Effector CD4-positive, alpha-beta T cell (primary cell): Measurements from ENCODE around the gene CERK.
A peak's percentile ranks its signal among the peaks of the same experiment; 100 is the strongest.
"Not testable (repeated sequence)": the region's sequence is repeated elsewhere in the genome, so short reads cannot be mapped to it uniquely, and the experiment has no call there.

ENCODE experiments used
- DNase-seq: peaks from one replicate; pipeline ENCODE4 v3.0.0-alpha.2; 2020

CERK gene

DNA sequence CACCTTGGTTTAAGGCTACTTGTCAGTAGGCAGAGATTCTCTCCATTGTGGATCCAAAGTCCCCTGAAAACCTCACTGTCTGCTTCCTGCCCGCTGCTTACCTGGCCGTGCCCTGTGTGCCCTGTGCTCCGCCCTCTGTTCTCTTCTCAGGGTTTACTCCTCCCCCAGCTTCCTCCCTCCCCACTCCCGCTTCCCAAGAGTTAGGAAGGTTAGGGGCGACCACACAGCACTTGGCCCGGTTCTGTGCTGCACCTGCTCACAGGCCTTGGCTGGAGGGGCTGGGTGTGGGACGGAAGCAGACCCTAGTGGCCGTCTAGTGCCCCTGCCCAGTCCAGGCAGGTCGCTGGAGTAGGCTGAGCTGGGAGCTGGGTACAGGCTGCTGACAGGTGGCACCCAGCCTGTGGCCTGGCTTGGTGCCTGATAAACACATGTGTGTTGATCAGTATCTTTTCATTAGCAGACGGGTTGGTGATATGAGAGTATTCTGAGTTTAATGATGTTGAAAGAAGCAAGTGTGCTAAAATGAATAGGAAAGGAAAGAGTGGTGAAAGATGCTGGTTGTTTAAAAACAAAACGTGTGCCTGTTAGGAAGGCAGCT is 77.3 kb downstream of the CERK start:
- DNase-seq, result peak; percentile 19

GRCh38 chr22:46659791-46660186 is 78.3 kb downstream of the CERK start:
- DNase-seq, result no peak

DNA sequence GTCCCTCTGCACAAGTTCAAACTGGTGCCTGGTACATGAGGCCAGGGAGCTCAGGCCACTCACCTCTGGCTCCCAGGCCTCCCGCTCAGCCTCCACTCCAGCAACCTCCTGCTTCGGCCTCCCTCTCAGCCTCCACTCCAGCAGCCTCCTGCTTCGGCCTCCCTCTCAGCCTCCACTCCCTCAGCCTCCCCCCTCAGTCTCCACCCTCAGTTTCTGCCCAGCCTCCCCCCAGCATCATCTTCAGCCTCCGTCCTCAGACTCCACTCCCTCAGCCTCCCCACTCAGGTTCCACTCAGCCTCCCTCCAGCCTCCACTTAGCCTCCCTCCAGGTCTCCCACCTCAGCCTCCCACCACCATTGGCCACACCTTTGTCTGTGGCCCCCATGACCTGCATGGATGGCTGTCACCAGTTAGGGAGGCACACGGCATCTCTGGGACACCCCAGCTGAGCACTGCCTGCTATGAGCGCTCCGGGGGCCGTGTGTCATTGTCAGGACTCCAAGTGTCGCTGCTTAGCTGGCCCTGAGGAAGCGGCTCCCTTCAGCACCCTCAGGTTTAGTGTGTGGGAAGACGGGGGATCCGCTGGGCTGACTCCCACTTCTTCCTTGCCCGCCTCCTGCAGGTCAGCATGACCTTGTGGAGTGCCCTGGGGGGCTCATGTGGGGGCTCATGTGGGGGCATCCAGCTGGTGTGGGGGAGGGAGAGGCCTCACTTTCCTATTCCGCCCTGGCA is 78.8 kb downstream of the CERK start:
- DNase-seq, result no peak

DNA sequence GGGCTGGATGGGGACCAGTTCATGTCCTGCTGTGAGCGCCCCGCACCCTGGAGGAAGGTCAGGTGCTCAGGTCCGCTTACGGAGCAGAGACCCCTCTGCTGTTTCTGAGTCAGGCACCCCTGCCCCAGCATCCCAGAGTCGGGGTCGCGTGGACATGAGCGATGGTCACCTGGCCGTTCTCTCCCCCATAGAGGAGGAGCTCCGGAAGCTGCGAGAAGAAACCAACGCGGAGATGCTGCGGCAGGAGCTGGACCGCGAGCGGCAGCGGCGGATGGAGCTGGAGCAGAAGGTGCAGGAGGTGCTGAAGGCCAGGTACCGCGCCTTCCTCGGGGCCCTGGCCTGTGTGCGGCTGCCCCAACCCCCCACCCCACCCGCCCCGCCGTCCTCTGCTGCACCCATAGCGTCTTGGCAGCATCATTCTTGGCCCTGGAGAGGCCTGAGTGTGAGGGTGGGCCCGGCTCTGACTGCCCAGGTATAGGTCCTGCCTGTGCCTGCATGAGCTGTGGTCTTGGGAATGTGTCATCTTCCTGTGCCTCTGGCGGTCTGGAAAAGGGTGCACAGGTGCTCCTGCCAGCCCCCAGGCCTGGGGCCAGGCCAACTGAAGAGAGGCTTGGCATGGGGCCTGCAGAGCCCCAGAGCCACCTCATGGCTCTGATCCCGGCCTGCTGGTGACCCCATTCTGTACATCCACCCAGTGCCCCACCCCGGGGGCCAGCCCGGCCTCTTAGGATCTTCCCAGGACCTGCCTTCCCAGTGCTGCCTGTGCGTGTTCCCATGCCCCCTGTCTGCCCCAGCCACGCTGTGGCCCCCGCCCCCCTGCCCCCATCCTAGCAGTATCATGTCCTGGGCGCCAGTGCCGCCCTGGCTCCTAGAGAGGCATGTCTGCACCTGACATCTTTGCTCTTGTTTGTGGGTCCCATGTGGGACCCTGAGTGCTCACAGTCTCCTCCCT is 79.8 kb downstream of the CERK start:
- no peak for DNase-seq

DNA sequence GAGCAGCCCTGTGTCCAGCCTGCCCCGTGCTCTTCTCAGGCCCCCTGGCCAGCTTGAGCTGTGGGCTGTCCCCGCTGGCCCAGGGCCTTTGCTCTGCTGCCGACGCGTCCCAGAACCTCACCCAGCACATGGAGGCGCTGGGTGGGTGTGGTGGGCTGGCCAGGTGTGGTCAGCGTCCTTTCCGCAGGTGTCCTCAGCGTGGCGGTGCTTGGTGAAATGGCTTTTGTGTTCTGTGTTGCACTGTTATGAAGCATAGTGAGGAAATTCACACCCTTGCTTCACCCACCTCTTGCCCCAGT is 80.4 kb downstream of the CERK start:
- DNase-seq, result no peak

DNA sequence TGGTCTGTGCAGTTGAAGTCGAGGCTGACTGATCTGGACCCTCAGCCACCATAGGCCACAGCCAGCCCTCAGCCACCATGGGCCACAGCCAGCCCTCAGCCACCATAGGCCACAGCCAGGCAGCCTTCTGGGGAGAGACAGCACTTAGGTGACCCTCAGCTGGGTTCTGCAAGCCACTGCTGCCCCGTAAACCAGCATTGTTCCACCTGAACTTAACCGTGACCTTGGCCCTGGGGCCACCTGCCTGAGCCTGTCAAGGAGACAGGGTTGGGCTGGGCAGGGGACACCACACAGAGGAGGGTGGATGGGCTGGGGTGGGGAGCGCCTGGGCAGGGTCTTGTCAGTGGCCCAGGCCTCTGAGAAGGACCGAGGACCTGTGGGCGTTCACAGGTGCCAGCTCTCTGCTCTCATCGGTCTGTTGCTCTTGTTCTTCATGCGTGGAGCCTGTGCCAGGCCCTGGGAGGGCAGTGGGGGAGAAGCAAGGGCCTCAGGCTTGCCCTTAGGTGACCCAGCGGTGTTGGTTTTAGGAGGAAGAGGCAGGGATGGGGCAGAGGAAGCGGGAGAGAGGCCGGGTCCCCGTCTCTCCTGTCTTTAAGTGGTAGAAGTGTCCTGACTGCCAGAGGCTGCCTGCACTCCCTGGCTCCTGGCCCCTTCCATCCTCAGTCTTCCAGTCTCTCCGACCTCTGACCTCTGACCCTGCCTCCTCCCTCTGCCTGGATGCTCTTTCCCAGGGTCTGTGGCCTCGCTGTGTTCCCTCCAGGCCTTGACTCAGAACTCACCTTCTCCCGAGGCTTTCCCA is 81.0 kb downstream of the CERK start:
- DNase-seq, result no peak

- DNase-seq, result no peak
These were observed 82.0 kb downstream of the CERK start for GRCh38 chr22:46655861-46656608.

- no peak for DNase-seq
These were observed 83.0 kb downstream of the CERK start for GRCh38 chr22:46654927-46655595.

DNA sequence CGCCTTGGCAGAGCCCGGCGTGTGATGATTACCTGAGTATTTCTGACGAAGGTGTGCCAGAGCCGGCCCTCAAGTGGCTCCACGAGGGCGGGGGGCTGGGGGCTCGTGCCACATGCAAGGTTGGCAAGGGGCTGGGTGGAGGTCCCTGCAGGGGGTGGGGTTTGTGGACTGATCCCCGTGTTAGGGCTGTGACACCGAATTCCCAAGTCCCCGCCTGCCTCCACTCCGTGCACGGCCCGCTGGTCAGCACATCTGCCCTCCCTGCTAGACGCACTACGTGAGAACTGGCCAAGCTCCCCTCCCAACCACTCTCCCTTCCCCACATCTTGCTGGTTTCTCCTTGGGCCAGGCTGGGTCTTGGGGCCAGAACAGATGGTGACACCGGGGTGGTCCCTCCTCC is 83.6 kb downstream of the CERK start:
- DNase-seq, result no peak

GRCh38 chr22:46653596-46653995 is 84.5 kb downstream of the CERK start:
- DNase-seq, result no peak

- DNase-seq, result no peak
These were observed 85.2 kb downstream of the CERK start for GRCh38 chr22:46652847-46653331.

DNA sequence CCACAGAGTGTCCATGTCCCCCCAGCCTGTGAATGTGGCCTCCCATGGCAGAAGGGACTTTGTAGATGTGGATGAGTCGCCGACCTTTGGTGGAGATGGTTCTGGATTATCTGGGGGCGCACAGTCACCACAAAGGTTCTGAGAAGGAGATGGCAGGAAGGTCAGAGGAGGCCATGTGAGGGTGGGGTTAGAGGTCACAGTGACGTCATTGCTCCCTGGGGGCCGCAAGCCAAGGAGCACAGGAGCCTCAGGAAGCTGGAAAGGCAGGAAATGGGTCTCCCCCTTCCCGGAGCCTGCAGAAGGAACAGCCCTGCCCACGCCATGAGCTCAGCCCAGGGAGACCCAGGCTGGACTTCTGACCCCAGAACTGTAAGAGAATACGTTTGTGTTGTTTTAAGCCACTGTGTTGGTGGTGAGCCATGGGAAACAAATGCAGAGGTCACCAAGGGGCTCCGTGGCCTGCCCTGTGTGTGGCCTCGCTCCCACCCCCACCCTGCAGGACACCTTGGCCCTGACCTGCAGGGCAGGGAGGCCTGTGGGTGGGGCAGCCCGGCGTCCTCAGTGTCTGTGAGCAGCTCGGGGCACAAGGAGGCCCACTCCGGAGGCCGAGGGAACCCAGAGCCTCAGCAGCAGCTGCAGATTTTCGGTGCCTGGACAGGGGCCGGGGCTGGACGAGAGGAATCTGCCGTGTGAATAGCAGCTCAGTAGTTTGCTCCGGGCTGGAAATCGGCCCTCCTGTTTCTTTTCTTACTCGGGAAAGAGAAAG is 85.8 kb downstream of the CERK start:
- DNase-seq, result no peak

GRCh38 chr22:46651316-46651715 is 86.7 kb downstream of the CERK start:
- no peak for DNase-seq

DNA sequence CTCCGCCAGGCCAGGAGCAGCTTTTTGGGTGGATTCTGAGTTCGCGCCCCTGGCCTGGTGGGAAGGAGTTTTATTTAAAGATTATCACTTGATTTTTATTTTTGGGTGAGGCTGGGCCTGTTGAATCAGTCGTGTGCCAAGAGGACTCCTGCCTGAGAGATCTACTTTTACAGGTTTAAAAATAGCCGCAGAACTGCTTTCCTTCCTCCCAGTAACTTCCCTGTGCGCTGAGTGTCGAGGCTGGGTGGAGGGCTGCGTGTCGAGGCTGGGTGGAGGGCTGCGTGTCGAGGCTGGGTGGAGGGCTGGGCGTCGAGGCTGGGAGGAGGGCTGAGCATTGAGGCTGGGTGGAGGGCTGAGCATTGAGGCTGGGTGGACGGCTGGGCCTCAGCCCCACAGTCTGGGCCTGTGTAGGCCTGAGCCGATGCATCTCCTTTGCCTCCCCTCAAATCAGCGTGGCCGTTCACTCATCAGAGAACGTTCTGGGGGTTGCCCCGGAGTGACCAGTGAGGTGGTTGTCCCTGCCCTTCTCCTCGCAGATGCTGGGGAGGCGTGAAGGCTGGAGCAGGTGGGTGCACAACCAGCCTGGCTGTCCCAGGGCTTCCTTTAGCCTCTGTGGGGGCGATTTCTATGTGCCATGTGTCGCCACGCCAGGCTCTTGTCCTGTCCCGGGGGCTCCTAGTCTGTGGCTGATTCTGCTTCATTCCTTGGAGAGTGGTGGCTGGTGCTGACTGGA is 87.8 kb downstream of the CERK start:
- DNase-seq, result no peak

DNA sequence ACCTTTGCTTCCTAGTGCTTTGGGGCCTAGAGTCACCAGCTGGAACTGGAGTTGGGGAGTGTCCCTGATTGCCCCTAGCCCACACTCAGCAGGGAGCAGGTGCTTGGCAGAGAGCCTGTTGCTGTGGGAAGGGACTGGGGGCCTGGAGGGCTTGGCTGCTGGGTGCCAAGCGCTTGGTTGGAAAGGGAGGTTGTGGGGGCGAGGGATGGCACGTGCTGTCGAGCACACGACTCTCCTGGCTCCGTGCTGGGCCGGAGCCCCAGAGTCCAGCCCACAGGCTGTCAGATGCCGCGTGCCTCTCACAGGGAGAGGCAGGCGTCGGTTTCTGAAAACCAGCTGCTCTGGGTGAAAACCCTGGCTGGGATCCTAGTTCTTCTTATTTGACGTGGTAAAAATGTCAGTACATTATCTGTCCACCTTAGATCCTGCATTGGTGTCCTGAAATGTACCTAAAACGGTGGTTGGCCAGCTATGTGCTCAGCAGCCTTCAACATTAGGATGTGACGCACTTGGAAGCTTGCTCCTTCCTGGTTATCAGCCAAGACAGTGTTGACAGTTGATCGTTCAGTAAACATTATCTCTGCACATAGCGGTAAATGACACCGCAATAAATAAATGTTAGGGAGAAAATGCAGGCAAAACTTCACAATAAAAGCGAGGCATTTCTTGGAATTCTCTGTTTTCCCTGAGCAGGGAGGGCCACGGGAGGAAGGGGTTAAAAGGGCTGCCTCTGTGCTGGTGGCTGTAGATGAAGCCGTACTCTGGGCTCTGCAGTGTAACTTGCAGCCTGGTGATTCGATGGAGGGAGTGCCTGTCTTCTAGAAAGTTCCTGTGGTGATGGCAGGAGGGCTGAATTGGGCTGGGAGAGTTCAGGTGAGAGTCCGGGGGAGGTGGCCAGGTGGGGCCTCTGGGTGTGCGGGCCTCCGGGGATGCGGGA is 88.6 kb downstream of the CERK start:
- DNase-seq, result no peak

DNA sequence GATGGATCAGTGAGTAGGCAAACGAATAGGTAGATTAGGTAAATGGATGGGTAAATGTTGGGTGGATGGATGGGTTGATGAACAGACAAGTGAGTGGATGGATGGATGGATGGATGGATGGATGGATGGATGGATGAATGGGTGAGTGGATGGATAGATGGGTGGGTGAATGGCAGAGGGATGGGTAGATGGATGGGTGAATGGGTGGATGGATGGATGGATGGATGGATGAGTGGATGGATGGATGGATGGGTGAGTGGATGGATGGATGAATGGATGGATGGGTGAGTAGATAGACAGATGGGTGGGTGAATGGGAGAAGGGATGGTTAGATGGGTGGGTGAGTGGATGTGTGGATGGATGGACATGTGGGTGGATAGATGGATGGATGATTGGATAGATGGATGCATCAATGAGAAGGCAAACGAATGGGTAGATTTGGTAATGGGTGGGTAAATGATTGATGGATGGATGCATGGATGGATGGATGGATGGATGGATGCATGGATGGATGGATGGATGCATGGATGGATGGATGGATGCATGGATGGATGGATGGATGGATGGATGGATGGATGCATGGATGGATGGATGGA is 89.7 kb downstream of the CERK start:
- not testable (repeated sequence) for DNase-seq

DNA sequence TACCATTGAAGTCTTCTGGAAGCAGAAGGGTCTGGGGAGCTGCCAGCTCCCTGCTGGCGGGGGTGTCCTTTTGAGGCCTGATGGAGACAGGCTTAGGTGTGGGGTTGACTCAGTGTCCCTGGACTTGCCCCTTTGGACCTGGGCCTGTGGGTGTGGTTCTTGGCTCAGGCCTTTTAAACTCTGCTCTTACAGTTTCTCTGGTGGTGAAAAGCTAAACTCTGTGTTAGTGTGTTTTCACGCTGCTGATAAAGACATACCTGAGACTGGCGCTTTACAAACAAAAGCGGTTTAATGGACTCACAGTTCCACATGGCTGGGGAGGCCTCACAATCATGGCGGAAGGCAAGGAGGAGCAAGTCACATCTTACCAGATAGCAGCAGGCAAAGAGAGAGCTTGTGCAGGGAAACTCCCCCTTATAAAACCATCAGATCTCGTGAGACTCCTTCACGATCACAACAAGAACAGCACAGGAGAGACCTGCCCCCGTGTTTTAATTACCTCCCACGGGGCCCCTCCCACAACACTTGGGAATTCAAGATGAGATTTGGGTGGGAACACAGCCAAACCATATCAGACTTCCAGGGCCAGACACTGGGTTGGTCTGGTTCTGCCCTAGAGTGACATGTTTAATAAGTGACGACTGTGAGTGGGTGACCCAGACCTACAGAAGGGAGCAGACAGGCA is 91.4 kb downstream of the CERK start:
- DNase-seq, result no peak
